Activated CD4-positive, alpha-beta T cell treated with anti-CD3 and anti-CD28 coated beads, Interleukin-2, amount 50 U/mL, for 16 hours (primary cell): Measurements from ENCODE around the gene BHLHE41.
A peak's percentile ranks its signal among the peaks of the same experiment; 100 is the strongest.

Experiments
- DNase-seq: peaks from one replicate; pipeline ENCODE4 v3.0.0-alpha.2; 2020

Gene BHLHE41

DNA sequence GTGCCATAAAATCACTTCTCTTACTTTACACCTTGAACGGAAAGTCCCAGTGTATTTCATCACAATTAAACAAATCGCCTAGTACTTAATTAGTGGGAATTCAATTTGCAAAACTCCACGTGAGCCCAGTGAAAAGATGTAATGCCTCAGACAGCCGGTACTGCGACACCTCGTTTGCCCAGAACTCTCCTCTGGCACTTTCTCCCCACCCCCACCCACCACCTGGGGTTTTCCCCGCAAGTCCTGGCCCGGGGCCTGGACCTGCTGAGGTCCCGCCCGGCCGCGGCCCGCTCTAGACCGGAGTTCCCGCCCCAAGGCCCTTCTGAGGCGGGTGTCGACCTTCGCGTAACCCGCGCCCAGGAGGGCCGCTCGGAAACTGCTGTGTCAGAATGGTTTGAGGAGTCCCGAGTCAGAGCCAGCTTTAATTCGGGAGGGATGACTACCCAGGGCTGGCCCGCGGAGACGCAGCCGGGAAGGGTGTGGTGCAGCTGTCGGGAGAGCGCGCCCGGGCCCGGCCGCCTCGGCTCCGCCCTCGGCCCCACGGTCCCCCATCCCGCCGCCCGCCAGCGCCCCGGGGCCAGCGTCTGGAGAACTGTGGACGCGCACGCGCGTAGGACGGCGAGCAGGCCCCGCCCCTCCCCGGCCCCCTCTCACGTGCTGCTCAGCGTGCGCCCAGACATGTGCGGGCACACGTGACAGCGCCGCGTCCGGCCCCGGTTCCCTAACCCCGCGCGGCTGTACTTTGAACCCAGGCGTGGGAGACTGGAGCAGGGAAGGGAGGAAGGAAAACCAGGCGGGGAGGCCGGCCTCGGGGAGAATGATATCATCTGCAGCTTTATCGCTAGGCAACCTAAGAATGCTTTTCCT, 10.8 kb downstream of the BHLHE41 start:
- DNase-seq: peak; percentile 76

DNA sequence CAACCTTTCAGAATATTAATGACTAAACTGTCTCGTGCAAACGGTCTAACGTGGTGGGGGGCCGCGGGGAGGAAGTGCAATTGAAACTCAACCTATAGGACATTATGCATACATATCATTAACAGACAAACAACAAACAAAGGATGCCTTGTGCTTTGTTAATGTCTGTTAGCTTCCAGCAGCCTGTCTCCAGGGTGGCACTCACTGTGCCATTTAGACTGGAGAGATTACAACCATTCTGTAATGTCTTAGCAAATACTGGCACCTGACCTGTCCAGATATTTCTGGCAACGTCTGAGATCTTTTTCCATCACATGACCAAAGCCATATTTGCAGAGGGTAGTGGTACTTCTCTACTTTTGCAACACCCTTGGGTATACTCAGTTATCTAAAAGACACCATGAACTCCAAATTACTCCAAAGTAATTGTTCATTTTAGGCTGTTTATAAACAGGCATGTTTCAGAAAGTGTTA, 11.6 kb downstream of the BHLHE41 start:
- no peak for DNase-seq

DNA sequence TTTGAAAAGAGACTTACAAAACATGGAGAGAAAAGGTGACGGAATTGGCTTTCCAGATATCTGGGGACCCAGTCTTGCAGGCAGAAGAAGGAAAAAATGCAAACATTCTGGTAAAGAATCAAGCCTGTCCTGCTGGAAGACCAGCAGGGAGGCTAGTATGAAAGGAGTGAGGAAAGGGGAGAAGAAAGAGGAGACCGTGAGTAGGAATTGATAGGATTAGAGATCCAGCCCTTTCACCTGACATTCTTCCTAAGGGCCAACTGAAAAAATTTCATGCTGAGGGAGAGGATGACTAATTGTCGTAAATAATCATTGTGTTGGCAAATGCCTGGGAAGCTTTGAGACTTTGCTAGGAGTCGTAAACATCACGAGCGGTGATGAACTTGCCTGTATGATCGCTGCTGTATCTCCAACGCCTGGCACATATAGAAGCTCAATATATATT, 12.1 kb downstream of the BHLHE41 start:
- DNase-seq: no peak

DNA sequence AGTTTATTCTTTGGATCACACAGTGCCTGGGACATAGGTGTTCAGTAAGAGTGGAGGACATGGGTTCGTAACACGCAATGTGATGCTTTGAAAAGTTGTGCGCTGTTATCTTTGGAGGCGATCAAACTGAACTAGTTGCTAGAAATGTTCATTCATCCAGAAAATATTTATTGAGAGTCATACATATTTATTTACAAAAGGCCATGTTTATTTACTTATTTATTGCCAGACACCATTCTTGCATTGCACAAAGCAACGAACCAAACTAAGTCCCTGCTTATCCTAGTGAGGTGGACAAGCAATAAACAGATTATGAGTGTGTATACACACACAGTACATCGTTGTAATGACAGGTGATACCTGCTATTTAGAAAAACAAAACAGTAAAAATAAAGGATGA, 12.6 kb downstream of the BHLHE41 start:
- no peak for DNase-seq

DNA sequence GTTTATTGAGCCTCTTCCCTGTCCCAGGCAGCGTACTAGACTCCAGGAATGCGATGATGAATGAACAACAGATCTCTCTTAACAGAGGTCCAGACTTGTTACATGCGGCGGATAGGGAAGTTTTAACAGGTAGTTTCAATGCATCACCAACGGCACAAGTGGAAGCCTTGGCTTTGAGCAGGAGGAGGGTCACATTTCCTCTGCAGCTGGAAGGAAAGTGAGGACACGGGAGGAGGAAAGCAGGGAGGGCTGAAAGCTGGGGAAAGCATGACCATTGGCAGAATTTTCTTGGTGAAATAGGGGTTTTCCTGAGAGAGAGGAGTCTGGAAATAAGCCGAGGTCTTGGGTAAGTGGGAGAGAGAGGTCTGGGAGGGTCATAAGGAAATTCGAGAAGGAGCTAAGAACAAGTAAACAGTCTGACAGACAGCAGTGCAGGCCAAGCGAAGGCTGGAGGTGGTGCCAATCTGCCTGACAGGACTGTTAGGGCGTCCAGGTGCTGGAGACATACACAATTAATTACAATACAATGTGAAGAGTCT, 15.4 kb downstream of the BHLHE41 start:
- DNase-seq: no peak

DNA sequence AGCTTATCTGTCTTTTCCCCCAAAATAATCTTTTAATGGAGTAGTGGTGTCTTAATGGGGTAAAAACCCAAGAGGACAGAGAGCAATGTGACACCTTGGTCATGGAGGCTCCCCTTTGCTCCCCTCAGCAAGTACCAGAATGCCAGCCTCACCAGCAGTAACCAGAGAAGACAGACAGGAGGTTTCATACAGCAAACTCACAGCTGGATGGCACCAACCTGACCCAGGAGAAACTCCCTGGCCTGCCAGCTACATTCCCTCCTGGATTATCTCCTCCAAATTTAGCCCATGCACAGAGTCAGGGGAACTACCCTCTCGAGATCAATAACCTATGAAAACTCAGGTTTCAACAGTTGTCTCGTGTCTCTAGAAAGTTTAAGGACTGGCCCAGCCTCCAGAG, 15.9 kb downstream of the BHLHE41 start:
- no peak for DNase-seq

DNA sequence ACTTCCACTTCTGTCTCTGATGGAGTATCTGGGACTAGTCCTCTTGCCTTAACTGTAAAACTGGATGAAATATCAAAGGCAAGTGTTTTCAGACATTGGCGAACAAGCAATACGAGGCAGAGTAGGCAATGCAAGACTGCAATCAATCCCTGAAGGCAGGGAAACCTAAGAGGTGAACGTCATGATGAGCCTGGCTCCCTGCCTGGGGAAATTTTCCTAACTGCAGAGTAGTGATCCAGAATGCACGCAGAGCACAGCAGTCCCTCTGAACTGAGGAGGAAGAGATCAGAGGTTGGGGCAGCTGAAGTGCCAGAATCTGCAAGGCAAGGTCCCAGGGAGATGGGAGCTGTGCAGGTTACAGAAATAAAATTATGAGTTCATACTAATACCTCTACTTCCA, 18.5 kb downstream of the BHLHE41 start:
- no peak for DNase-seq

DNA sequence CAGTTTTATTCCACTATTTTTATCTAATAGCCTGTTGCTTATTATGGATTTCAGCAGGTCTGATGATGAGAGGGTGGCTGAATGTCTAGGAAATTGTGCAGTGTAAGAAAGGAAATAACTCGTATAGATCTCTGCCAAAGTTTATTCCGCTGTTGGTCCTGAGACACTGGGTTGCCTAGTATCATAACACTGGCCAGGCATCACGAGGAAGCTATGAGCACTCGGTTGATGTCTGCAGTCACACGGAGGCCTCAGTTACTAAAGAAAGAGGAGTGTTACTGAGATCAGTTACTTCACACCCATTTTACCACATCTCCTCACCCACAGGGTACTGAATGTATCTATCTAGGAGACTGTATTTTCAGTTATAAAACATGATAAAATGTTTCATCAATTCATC, 21.9 kb downstream of the BHLHE41 start:
- DNase-seq: no peak

DNA sequence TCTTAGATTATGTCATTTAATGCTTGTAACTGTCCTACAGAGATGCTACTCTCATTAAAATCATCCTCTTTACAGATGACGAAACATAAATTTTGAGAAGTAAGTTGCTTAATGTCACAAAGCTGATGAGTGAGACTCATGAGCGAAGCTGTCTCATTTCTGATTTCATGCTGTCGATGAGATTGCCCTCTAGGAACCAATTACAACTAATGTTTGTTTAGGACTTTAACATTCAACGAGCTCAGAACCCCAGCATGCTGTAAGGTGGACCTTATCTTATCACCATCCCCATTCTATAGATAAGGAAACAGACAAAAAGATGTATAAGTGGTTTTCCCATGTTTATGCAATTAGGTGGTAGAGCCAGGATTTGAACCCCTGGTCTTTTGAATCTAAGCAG, 23.1 kb downstream of the BHLHE41 start:
- no peak for DNase-seq

DNA sequence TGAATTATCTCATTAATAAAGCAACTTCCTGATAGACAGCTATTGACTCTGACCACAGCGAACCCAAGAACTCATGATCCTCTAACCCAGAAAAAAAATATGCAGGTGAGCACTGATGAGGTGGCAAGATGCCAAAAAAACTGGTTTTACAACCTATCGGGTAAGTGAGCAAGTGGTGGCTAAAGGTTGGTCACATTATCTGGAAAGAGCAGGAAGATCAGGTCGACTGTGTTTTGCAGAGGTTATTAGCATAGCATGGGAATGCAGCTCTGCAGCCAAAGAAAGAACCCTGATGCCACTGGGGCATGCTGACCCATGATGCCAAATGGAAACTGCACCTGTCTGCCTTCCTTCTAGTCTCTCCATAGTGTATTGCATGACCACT, 23.5 kb downstream of the BHLHE41 start:
- DNase-seq: no peak

DNA sequence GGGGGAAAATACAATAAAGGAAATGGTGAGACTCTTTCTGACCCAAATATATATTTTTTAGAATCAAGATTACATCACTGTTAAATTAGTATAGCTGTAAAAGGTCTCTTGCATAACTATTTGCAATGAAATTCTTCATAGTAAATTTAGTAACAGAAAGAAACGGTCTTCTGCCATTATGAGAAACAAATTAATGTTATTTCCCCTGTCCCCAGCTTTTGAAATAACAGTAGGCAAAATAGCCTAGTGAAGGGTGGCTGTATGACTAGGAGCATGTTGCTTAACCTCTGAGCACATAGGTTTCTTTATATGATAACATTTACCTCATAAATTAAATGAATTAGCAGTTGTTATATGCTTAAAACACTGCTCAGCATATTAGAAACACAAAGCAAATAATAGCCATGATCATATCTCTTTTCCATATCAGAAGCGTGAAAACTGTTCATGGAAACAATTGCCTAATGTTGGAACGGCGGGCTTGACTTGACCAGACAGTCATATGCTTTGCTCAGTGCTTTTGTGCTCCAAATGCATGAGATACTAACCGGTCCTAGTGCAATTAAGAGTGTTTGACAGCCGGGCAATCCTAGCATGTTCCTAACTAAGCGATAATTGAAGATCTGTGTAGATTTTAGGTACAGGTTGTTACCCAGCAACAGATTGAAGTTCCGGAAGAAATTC, 24.0 kb downstream of the BHLHE41 start:
- DNase-seq: no peak

DNA sequence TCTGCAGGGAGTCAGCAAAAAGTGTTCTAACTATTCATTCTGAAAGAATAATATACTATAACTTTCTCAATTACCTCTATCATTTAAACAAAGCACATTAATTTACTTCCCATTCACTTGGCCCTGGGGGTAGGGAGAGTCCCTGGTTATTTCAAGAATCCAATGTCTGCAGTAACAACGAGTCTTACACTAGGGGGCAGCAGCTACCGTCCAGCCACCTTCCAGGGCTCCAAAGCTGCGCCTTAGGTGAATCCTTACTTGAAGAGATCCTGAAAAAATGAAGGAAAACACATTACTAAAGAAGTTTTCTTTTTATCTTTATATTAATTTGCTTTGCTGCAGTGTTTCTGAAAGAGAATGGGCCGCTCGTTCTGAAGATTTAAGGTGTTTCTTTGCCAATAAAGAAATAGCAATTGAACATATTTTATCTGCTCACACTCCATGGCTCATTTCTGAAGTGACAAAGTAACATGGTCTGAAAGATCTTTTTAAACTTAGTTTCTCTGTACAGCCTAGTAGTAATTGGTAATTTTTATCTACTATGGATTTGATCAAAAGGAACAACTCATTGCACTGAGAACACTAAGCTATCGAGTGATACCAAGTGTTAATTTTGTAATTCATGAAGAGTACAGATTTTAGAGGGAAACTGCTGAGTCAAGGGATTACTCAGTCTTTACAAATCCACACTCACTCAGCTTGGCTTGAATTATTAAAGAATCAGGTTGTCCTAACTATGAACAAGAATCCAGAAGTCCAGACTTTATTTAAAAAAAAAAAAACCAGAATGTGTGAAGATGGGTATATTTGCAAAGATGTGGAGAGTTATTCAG, 27.6 kb downstream of the BHLHE41 start:
- peak; percentile 64 for DNase-seq

DNA sequence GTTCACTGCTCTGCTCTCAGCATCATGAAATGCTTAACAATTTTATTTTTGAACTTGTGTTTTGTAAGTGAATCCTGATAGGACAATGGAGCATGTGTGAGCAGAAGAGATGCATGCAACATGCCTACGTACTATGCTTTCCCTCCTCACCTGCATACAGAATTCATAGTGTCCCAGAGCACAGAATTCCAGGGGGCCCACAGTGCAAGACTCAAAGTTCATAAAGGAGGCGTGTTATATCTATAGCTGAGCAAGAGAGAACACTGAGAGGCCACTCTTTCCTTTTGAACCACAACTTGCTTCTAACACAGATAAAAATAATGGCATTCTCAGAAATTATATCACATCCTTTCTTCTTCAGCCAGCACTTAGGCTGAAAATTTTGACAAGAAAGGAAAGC, 28.8 kb downstream of the BHLHE41 start:
- DNase-seq: no peak

DNA sequence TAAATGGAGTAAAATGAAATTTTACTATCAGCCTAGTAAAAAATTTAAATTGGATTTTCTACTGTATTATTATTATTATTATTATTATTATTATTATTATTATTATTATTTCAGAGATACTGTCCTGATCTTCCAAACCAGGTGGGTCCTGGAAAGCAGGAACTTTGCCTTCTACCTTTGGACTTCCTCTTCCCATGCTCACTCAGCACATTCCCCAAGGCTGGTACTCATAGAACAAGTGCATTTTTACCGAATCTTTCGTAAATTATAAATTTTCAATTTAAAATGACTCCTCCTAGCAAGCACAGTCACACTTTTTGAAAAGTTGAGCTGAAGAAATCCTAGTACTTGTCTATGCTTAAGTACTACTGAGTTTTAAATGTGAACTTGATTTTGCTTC, 29.7 kb downstream of the BHLHE41 start:
- no peak for DNase-seq

DNA sequence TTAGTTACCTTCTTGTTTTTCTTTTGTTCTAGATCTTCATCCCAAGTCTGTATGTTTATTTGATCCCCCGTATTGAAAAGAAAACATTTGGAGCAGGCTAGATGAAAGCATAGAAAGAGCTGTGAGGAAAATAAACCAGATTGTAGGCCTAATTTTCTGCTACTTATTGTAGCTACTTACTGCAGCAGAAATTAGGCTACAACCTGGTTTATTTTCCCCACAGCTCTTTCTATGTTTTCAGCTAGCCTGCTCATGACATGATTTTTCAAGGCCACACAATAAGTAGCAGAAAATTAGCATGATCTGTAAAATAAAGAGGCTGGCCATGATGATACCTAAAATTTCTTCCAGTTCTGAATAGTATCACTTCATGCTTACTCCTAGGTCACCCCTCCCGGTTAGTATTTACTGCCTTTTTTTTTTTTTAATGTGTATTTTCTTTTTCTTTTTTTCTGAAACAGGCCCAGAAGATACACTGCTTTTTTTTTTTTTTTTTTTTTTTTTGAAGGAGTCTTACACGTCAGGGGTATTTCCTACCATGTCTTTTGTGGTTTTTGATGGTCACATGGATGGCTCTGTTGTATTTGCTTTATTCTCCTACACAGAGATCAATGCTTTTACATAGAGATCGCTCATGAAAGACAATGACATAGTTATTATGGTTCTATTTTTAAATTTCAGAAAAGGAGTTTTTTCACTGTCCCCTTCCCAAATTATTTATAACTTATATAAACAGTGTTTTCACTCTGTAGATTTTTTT, 32.3 kb downstream of the BHLHE41 start:
- no peak for DNase-seq

DNA sequence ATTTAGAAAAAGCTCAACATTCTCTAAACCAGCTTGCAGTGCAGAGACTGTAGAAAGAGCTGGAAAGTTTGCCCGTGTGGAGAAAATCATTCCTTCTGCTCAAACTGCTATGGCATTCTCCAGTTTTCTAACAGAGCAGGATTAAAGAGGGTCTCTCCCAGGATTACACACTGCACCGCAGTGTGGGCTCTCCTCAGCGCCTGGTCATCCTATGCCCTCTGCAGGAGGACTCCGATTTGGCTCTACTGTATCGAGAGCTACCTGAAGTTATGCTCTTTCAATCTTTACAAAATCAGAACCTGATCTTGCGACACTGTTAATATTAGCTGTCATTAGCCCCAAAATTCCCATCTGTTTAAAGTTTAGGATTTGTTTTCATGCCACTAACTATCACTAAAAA, 33.0 kb downstream of the BHLHE41 start:
- no peak for DNase-seq

DNA sequence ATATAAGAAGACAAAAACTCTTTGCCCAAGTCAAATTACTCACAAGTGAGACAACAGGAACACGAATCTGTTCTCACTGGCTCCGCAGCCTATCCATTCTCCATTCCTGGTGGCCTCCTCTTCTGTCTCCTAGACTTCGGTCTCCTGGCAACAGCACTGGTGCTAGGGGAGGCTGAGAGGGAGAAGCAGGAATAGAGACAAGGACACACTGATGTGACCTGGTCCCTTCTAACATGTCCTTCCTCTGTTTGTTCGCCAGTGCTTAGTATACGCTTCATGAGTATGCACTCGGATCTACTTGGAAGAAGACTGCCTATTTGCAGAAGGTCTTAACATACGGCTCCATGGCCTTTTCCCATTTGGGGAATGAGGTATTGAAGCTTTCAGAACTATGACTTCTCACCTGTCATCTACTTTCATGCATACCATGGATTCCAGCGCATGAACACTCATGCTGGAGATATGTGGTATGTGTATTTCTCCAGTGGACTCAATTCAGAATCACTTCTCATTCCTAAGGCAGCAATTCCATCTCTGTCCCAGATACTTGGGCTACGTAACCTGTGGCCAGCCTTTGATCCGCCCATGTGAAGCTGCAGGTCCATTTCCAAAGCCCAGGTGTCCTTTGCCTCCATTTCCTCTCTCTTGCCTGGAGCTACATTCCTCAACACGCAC, 33.9 kb downstream of the BHLHE41 start:
- DNase-seq: no peak

DNA sequence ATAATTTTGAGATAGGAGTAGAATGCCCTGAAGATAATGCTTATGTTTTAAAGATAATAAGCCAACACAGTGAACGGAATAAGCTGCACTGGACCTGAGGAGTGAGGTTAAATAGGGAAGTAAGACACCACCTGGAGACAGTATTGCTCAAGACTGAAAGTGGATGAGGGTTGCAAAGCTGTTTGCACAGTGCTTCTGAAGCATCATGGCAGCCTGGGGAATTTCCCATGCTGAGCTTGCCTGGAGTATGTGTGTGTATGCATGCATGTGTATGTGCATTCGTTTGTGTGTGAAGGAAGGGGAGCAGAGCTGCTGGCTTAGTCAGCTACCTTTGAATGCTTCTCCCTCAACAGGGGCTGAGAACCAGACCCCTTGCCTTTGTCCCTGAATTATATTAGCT, 35.8 kb downstream of the BHLHE41 start:
- peak; percentile 3 for DNase-seq

DNA sequence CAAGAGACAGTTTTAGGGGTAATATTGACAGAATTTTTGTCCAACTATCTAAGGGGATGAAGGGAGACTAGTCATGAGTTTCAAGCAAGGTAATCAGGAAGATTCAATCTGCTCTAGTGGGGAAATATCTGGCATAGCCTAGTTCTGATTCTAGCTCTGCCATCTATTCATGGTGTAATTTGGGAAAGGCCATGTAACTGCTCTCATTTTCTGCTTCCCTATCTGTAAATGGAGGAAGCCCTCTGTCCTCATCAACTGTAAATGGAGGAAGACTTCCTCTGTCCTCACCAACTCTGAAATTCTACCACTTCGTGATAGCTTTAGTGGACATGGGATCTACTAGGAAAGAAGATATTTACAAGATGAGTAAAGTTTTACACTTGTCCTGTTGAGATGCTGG, 37.9 kb downstream of the BHLHE41 start:
- DNase-seq: no peak

DNA sequence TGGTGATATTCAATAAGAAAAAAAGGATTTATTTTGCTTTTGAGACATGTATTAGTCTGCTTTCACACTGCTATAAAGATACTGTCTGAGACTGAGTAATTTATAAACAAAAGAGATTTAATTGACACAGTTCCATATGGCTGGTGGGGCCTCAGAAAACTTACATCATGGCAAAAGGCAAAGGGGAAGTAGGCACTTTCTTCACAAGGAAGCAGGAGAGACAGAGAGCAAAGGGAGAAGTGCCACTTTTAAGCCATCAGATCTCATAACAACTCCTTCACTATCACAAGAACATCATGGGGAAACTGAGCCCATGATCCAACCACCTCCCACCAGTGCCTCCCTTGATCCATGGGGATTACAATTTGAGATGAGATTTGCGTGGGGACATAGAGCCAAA, 43.9 kb downstream of the BHLHE41 start:
- no peak for DNase-seq

DNA sequence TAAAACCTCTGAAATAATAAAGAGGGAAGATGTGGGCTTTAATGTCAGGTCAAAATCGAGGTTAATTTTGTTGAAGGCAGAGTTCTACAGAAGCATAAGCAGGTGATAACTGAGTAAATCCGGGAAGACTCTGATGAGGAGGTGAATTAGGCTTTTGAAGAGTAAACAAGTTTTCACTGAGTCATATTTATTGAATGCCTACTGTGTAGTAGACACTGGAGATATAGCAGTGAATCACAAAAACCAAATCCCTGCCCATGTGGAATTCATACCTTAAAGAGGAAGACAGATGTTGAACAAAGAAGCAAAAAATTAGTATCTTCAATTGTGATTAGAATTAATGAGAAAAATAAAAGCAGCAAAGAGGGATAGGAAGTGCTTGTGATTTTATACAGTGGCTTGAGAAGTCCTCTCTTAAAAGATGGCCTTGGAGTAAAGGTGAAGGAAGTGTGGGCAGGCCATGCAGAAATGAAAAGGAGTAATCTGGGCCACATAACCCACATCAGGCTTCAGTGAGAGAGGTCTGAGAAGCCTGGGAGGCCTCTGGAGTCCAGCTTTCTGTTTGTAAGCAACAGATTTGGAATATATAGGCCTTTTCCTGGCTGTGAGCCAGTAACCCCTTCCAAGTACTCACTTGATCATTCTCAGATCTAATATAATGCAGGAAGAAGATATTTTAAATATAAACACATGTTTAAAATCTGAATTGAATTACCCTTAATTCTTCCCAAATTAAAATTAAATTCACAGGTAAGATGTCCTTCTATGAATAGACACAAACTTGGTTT, 46.7 kb downstream of the BHLHE41 start:
- no peak for DNase-seq
